ENCODE data around the gene FAM20A.
A peak's percentile ranks its signal among the peaks of the same experiment; 100 is the strongest.
"Not testable (repeated sequence)": the region's sequence is repeated elsewhere in the genome, so short reads cannot be mapped to it uniquely, and the experiment has no call there.

The FAM20A gene

GRCh38 chr17:68518063-68518815 lies 82.9 kb downstream of the FAM20A start:
- DNase-seq, result no peak

- DNase-seq, result not testable (repeated sequence)
Observed at GRCh38 chr17:68517605-68518004, 83.6 kb downstream of the FAM20A start.

DNA sequence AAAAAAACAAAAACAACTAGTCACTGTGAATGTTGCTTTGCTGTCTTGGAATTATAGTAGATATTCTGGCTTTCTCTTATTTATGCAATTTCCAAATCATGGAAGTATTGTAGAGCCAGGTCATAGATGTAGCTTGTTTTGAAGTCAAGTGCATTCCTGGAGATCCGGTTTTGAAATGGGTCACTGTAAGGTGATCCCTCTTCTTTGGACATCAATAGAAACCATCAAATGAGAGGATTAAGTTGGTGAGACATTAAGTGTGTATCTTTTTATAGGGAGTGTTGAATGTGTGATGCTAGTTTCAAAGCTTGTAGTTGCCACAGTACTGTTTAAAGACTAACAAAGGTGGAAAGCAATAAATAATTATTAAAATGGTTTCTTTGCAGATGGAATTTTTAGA lies 84.4 kb downstream of the FAM20A start:
- DNase-seq, result no peak

GRCh38 chr17:68514831-68515635 lies 86.1 kb downstream of the FAM20A start:
- no peak for DNase-seq

- no peak for DNase-seq
Observed at GRCh38 chr17:68513932-68514331, 87.2 kb downstream of the FAM20A start.

- DNase-seq, result no peak
Observed at GRCh38 chr17:68512960-68513474, 88.2 kb downstream of the FAM20A start.

DNA sequence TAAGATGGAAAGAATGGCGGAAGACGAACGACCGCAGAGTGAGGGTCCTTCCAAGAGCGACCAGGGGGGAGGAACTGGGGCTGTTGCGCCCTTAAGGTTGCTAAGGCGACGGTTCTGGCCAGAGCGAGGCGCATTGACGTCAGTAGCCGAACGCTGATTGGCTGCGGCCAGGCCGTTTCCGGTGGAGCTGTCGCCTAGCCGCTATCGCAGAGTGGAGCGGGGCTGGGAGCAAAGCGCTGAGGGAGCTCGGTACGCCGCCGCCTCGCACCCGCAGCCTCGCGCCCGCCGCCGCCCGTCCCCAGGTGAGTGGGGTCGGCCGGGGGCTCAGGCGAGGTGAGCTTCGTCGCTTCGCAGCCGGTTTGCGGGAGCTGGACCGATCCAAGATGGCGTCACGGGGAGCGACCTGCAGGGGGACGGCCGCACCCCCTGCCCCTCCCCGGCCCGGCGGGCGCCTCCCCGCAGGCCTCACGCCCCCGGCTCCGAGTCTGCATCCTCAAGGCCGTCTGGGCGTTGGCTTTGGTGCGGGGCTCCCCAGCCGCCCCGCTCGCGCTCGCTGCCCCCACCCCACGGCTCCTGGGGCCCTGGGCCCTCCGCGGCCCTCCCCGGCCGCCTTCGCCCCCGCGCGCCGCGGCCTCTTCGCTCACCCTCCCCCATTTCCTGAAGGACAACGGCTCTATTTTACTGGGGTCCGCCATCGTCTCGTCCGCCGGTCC lies 88.8 kb downstream of the FAM20A start, which contains the start of gene PRKAR1A:
TSS of gene PRKAR1A (plus strand) at position 184 of the 713 bp plus-strand sequence. CDS start 2,970 bp downstream, outside the sequence.
- DNase-seq, result peak; percentile 92

- DNase-seq, result peak; percentile 78
Observed at GRCh38 chr17:68511671-68512246, 89.4 kb downstream of the FAM20A start.

- DNase-seq, result no peak
Observed at GRCh38 chr17:68511254-68511670, 89.9 kb downstream of the FAM20A start.

DNA sequence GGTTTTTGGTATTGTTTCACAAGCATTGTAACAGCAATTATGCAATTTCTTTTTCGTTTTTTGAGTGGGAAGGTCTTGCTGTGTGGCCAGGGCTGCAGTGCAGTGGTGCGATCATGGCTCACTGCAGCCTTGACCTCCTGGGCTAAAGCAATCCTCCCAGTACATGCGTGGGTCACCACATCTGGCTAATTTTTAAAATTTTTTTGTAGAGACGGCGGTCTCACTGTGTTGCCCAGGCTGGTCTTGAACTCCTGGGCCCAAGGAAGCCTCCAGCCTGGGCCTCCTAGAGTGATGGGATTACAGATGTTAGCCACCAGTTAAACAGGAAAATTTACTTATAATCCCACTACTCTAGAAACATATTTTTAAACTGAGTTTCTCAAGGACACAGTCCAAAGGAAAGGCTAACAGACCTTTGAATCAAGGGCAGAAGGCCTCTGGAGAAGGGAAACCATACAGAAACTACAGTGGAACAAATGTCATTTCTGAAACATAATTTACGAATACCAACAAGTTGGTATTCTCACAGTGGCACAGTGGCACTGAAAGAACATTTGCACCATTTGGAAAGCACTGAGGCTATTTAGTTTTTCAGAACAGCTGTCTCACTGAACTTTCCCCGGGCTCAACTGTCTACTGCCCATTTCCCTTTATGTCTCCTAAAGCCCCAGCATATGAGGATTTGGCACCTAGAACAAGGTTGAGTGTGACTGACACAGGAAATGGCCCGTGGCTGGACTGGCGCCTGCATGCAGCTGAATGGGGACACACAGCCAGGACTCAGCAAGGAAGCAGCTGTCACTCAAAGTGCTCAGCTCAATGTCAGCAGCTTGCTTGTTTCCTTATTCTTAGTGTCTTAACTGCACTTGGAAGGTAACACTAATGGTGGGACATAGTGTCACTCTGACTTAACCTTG lies 91.8 kb downstream of the FAM20A start:
- DNase-seq, result no peak

- no peak for DNase-seq
Observed at GRCh38 chr17:68507576-68507975, 93.6 kb downstream of the FAM20A start.

DNA sequence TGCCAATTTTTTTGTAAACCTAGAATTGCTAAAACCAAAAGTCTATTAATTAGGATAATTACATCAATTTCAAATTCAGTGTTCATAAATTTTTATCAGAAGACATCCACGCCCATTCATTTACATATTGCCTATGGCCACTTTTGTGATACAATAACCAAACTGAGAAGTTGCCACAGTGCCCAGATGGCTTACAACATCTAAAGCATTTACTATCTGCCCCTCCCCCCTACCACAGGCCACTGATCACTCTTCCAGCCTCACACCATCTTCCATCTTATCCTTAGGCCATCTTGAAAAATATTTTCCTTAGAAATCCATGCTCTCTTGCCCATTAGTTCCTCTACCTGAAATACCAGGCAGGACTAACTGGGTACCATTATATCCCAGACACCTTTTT lies 95.2 kb downstream of the FAM20A start:
- DNase-seq, result no peak

DNA sequence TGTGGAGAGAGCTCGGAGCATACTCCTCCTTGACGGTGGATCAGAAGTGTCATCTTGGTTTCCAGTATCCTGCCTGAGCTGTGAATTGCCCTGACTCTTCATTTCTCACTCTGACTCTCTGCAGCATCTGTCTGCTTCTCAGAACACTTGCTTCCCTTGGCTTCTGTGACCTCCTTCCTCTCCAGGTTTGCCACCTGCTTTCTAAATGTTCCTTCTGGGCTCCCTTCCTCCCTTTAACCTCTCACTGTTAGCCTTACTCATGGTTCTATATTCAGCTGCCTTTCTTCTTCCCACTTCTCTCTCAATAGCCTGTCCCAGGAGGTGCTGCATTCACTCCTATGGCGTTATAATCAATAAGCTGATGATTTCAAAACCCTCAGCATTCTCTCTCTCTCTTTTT lies 100.1 kb downstream of the FAM20A start:
- DNase-seq, result no peak

- no peak for DNase-seq
Observed at GRCh38 chr17:68499587-68499986, 101.6 kb downstream of the FAM20A start.

DNA sequence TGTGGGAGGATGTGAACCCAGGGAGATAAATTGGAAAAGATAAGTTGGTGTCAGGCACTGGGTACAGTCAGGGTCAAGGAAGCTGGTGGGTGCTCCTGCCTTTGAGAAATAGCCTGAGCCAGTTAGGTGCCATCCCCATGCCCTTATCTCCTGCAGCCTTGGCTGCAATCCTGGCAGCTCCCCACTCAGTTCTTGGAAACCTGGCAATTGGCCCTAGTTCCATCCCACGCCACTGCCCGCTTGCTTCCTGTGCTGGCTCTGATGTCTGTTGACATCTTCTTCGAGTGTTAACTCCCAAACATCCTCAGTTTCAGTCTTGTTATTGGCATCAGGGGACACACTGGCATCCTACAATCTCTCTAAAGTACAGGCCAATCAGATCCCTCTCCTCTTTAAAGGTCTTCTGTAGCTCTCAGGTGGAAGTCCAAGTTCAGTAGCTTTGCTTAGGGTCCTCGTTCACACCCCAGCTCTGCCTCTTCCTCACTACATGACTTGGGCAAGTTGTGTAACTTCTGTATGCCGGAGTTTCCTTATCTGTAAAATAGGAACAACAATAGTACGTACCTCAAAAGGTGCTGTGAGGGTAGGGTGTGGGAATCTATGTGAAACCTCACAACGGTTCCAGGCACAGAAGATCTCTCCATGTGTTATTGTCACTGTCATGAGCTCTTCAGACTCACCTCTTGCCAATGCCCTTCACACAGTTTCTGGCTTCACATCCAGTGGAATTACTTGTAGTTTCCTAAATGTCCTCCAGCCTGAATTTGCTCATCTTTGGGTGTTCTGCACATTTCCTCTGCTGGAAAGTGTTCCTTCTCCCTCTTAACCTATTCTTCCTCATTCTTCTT lies 102.5 kb downstream of the FAM20A start:
- no peak for DNase-seq

GRCh38 chr17:68497885-68498319 lies 103.3 kb downstream of the FAM20A start:
- no peak for DNase-seq

- no peak for DNase-seq
Observed at GRCh38 chr17:68495081-68495480, 106.1 kb downstream of the FAM20A start.

GRCh38 chr17:68492394-68493054 lies 108.6 kb downstream of the FAM20A start:
- not testable (repeated sequence) for DNase-seq

GRCh38 chr17:68491381-68492231 lies 109.6 kb downstream of the FAM20A start:
- DNase-seq, result no peak
